DMS 273 (cell line): ENCODE measurements around the gene EMP2.
A peak's percentile ranks its signal among the peaks of the same experiment; 100 is the strongest.
"Not testable (repeated sequence)": the region's sequence is repeated elsewhere in the genome, so short reads cannot be mapped to it uniquely, and the experiment has no call there.

Source experiments
- DNase-seq: peaks from one replicate; lab custom pipeline; 2025; ENCODE audit not compliant: unreplicated experiment; lab: John Stamatoyannopoulos, UW

Gene EMP2, protein sequence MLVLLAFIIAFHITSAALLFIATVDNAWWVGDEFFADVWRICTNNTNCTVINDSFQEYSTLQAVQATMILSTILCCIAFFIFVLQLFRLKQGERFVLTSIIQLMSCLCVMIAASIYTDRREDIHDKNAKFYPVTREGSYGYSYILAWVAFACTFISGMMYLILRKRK

DNA sequence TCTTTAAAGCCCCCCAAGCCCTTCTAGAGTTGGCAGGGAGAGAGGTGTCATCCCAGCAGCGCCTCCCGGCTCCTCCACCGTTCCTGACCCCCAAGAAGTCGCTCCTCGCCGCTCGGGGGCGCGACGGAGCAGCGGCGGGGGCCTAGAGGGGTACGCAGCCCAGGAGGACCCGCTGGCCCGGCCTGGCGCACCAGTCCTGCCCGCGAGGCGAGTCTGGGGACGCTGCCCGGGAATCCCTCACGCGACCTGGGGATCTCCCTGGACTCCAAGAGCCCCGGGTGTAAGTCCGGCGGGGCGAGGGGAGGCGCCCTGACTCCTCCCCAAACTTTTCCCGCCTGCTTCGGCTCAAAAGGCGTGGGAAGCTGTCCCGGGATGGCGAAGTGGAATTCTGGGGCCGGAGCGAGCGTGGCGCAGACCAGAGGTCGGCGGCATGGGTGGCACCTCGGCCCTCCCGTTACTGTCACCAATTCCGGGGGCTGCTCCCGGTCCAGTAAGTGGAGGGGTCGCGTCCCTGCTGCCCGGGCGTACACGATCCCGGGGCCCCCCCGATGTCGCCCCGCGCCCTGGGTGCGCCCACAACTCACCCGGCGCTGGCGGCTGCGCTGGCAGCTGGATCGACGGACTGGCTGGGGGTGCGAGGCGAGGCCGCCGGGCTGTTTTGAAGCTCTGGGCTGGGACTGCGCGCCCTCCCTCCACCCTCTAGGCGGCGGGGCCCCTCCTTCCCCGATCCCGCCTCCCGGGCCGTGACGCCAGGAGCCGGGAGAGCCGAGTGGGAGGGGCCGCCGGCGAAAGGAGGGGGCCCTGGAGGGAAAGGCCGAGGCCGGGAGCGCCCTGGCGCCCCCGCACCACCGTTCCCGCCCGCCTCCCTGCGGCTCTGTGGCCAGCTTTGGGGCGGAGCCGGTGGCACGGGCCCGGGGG, at the start of gene EMP2:
TSS of gene EMP2 (minus strand) at position 634 of the 918 bp plus-strand sequence. CDS start 32,981 bp downstream, outside the sequence.
- peak; percentile 96 for DNase-seq

DNA sequence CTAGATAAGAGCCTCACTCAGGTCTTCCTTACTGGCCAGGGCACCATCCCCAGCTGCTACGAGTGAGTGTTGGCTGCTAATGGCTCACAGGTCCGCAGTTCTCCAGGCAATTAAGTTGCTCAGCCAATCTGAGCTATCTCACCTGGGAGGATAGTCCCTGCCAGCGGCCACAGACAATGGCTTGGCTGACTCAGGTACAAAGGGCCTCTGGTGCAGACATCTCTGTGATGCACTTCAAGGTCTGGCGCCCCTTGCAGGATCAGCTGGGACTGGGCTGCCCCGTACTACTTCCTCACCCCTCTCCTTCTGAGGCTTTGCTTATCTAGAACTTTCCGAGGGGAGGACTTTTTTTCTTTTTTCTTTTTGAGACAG, 49.2 kb upstream of the EMP2 start:
- no peak for DNase-seq

DNA sequence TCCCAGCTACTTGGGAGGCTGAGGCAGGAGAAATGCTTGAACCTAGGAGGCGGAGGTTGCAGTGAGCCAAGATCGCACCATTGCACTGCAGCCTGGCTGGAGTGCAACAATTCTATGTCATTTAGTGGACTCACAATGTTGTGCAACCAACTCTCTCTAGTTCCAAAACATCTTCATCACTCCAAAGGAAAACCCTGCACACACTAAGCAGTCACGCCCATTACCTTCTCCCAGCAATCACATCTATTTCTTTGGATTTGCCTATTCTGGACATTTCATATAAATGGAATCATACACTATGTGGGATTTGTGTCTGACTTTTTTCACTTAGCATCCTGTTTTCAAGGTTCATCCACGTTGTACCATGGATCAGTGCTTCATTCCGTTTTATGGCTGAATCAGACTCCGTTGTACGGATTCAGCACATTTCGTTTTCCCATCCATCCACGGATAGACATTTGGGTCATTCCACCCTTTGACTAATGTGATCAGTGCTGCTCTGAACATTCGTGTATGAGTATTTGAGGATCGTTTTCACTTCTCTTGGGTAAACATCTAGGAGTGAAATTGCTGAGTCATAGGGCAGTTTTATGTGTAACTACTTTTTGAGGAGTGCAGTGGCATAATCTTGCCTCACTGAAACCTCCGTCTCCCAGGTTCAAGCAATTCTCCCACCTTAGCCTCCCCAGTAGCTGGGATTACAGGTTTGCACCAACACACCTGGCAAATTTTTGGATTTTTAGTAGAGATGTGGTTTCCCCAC, 45.4 kb upstream of the EMP2 start:
- DNase-seq, result no peak

DNA sequence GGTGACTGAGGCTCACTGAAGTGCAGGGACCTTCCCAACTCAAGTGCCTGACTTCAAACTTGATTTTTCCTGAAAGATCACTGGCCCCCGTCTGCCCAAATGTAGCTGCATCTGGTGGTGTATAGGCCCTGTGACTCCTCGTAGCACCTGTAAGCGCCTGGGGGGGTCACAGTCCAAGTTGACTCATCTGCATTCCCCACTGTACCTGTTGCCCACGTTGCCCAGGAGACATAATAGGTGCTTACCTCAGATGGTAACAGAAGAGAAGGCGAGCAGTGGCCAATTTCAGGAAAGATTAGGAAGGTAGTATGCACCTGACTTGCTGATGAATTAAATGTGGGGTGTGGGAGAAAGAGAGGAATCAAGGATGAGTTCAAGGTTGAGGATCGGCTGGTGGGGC, 44.1 kb upstream of the EMP2 start:
- DNase-seq, result no peak

DNA sequence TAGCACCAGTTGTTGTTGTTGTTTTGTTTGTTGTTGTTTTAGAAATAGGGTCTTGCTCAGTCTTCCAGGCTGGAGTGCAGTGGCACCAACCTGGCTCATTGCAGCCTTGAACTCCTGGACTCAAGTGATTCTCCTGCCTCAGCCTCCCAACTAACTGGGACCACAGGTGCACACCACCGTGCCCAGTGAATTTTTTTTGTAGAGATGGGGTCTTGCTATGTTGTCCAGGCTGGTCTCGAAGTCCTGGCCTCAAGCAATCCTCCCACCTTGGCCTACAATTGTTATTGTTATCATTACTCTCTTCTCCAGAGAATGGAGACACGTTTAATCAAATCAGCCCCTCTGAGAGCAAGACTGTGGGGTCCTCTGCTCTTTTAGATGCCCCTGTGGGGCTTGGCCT, 42.7 kb upstream of the EMP2 start:
- no peak for DNase-seq

DNA sequence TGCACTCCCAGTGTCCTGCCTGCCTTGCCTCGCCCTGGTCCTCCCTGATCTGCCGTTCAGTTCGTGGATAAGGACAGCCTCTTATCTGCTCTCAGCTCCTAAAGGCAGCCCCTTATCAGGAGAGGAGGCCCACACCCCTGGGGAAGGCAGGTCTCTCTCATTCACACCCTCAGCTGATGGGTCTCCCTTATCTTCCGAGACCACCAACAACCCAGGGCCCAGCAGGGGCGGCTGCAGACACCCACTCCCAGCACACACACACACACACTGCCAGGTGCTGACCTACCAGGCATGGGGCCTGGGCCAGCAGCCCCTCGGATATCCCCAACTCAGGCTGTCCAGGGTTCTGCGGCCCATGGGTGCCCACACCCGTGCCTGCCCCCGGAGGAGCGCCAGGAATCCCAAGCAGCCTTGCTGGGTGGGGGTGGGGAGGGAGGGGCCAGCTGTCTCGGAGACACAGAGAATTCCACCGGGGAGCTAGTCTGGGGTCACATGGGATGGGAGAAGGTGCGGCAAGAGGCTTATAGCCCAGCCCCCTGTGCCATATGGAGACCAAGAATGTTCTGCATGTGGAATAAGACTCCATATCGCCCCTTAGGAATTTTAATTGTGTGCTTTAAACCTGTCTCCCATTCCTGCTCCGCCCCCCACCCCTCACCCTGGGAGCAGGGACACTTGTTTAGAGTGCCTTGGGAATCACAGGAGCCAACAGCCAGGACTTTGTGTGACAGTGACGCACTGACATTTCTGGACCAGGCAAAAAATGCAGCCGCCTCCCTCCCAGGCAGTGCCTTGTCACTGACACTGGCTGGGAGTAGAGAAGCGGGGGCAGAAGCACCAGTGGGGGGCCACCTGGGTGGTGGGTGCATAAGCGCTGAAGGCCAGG, 41.9 kb upstream of the EMP2 start:
- peak; percentile 75 for DNase-seq

DNA sequence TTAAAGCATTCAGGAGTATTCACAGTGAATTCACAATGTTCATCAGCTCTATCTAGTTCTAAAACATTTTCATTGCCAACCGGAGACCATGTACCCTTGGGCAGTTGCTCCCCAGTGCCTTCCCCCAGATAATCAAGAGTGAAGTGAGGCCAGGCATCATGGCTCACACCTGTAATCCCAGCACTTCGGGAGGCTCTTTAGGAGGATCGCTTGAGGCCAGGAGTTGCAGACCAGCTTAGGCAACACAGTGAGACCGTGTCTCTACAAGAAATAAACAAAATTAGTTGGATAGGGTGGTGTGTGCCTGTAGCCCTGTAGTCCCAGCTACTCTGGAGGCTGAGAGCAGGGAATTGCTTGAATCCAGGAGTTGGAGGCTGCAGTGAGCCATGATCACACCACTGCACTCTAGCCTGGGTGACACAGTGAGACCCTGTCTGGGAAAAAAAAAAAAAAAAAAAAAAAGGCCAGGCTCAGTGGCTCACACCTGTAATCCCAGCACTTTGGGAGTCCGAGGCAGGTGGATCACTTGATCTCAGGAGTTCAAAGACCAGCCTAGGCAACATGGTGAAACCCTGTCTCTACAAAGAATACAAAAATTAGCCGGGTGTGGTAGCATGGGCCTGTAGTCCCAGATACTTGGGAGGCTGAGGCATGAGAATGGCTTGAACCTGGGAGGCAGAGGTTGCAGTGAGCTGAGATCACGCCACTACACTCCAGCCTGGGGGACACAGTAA, 41.0 kb upstream of the EMP2 start:
- not testable (repeated sequence) for DNase-seq

DNA sequence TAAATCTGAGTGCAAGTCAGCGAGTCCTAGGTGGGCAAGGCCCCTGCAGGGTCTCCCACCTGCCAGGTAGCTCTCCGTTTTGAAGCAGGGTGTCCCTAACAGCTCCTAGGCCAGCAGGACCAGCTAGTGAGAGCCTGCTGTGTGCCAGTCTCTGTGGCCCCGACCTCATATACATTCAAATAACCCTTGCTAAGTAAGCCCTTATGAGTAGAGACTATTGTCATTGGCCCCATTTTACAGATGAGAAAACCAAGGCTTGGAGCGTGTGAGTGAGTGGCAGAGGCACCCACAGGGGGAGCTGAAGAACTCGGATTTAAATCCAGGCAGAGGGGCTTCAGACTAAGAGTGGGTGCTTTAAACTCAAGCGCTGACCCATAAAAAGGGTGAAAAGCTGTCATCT, 39.7 kb upstream of the EMP2 start:
- no peak for DNase-seq

DNA sequence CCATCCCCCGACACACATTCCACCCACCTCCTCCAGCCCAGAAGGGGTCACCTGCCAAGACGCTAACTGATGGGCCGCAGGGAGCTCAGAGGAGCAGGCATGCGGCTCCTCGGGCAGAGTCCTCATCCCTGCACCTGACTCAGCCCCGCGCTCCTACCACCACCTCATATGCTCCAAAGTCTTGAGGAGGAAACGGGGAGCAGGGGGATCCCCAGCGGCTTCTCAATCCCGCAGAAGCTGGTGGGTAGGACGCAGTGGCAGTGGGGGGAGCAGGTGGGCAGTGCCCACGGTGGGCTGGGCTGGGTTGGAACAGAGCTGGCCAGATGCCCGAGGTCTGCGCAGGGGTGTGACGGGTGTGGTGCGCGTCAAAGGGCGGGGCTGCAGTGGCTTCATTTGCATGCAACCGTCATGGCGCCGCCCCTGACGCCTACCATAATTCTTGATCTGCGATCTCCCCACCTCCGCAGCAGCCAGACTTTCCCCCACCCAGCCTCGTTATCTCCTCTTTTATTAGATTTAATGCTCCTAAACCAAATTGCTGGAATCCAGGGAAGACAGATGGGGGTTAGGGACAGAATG, 39.0 kb upstream of the EMP2 start:
- no peak for DNase-seq

DNA sequence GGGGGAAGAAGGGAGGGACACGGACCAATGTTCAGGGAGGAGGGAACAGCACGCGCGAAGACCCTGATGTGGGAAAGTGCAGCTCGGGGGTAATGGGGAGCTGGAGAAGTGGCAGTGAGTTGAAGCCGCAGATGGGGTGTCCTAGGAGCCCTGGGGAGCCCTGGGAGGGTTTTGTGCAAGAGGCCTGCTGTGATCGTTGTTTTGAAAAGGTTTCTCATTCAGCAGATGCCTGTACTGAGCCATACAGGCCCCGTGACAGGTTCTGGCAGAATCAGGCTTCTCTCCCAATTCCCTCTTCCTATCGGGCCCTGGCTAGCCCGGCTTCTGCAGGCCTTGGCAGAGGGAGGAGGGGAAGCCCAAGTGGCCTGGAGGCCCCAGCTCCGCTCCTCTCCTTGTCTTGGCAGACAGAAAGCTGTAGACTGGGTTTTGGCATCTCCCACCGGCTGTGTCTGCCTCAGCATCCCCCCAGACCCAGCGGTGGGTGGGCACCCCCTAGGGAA, 38.4 kb upstream of the EMP2 start:
- DNase-seq, result no peak

DNA sequence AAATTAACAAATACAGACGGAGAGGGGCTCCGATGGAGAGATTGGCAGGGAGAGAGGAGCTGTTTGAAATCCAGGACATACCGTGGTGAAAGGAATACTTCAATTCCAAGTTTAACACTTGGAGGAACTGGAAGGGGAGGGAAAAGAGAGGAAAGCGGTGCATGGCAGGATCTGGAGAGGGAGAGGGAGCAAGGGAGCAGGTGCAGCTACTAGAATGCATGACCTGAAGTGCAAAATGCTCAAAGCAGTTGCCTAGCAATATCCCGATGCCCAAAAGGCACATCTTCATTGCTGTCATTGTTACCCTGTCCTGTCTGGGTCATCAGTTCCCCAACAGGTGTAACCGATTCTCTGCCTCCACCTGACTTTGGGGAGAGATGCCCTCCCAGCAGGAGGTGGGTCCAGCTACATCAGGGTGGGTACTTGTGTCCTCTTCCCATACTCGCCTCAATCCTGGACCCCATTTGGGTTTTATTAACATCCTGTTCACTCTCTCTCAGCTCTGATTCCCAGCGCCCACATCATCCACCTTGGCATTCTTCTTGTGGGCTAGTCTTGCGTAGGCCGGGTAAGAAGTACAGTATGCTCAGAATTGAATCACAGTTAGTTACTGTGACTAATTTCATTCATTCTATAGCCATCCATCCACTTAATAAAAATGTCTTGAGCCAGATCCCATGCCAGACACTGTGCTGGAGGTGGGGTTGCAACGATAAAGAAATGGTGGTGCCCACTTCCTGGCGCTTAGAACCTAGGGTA, 37.4 kb upstream of the EMP2 start:
- DNase-seq, result no peak

DNA sequence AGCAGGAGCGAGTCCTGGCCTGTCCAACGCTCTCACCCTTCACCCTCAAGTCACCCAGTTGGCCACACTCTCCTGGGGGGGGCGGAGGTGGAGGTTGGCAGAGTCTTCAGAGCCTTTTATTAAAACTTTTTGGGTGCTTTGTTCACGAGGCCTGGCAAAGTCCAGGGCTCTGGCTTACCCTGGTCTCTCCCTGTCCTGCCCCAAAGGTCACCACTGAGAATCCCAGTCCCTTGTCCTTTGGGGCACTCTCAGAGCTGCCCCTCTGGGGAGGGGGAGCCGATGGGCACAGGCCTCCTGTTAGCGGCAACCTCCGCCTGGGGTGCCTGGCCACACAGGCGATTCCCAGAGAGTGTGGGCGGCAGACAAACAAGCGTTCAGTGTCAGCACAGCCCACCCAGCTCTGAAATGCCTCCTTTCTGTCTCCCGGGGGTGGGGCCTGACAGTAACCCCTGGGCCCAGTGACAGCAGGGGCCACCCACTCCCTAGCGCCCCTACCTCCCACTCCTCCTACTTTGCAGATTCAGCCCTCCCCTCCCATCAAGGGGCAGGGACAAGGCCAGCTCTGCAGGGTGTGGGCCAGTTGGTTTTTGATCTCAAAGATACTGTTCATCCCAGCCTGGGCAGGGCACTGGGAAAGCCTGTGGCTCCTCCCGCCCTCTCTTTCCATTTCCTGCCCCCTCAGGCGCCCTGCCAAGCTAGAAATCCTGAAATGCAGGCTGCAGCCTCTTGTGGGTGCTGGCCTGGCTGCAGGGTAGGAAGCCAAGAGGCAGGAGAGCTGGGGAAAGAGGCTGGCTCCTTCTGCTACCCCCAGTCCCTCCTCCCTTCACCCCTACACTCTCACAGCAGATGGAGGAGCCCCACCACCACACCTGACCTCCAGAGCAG, 36.6 kb upstream of the EMP2 start:
- DNase-seq, result peak; percentile 91

DNA sequence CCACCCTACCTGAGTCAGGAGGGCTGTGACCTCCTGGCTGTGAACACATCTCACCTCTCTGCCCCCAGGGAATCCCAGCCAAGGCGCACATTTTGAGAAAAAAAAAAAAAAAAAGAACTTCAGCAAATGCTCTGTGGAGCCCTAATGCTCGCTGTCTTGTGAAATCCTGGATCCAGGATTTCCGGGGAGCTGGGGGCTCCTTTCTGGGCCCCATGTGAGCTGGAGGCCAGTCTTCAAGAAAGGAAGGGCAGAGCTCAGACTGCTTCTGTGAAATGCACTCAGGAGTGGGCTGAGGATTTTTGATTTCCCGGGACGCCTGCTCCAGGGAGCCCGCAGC, 36.0 kb upstream of the EMP2 start:
- DNase-seq, result peak; percentile 28

DNA sequence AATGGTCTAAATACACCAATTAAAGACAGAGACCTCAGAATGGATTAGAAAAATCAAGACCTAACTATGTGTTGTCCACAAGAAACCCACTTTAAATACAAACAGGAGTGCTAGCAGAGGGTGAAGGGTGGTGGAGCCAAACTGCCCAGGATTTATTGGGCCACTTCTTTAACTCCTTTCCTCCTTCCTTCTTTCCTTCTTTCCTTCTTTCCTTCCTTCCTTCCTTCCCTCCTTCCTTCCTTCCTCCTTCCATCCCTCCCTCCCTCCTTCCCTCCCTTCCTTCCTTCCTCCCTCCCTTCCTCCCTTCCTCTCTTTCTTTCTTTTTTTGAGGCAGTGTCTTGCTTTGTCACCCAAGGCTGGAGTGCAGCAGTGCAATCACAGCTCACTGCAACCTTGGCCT, 34.3 kb upstream of the EMP2 start:
- no peak for DNase-seq

DNA sequence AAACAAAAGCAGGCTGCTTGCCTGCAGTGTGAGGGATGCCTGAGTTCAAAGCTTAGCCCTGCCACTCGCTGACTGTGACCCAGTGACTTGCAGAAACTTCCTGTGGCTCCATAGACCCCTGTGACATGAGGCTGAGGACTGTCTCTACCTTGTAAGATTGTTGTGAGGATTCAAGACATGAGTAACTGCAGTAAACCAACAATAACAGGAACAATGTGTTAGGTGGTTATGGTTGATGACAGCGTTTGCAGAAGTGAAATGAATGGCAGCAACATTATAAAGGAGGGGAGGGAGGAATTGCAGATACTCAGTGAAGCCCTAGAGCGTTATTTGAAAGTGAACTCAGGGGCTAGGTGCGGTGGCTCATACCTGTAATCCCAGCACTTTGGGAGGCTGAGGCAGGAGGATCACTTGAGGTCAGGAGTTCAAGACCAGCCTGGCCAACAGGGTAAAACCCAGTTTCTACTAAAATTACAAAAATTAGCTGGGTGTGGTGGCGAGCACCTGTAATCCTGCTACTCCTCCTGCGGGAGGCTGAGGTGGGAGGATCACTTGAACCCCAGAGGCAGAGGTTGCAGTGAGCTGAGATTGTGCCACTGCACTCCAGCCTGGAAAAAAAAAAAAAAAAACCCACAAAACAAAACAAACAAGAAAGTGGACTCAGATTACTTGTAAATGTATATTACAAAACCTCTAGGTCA, 33.5 kb upstream of the EMP2 start:
- DNase-seq, result no peak

DNA sequence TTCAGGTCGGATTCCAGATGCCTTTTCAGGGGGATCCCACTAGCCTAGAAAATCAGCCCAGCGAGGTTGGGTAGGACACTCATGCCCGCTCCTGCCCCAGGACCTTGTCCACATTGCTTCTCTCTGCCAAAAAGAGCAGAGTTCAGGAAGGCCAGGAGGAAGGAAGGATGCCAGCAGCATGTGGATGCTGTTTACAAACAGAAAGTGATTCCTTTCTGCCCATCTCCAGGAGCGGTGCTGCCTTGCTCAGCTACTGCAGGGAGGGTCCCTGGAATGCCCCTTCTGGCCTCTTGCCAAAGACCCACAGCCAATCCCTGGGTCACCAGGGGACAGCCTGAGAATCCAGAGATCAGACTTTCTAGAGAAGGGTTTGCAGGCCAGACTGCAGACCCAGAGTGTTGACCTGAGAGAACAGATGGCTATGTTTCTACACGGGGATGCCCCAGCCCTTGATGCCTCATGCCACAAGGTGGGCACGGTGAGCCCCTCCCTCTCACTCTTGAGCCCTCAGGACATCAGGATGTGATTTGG, 32.3 kb upstream of the EMP2 start:
- peak; percentile 46 for DNase-seq

DNA sequence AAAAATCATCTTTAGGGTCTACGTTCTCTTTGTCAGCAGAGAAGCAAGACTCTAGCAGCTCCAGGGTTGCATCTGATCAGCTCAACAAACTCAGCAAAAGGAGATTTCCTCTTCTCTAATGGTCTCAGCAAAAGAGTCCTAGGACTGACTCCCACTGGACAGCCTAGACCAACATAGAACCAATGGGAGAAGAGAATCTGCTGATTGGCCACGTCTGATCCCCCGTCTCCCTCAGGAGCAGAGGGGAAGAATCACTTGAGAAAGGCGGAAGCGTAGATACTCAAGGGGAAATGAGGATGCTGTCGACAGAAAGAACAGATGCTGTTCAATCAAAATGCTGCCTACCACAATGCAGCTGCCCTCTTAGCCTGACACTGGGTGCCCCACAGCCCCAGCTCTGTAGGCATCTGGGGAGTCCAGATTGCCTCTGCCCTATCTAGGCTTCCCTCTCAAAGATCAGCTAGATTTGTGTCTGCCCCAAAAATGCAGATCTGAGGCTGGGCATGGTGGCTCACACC, 31.5 kb upstream of the EMP2 start:
- DNase-seq, result peak; percentile 64
